ENCODE measurements around the gene YDJC.

Gene YDJC

DNA sequence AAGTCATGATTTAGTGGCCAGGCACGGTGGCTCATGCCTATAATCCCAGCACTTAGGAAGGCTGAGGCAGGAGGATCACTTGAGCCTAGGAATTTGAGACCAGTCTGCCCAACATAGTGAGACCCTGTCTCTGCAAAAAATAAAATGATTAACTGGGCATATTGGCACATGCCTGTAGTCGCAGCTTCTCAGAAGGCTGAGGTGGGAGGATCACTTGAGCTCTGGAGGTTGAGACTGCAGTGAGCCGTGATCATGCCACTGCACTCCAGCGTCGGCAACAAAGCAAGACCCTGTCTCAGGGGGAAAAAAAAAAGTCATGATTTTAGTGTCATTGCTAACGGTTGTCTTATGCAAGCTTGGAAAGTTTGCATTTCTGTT is 50.4 kb downstream of the YDJC start:
- no peak for DNase-seq (ENCODE audit: low spot score)

Measured in kidney capillary endothelial cell (primary cell).